DMS79 treated with DMSO at 0.1 percent for 48 hours (cell line): ENCODE measurements around the gene CMKLR1.

Experiments
- DNase-seq: peaks from one replicate; lab custom pipeline; 2025; lab: John Stamatoyannopoulos, UW

Gene CMKLR1

GRCh38 chr12:108260969-108261368, 78.1 kb downstream of the CMKLR1 start:
- no peak for DNase-seq

GRCh38 chr12:108260039-108260438, 79.1 kb downstream of the CMKLR1 start:
- no peak for DNase-seq

- no peak for DNase-seq
These were observed 81.5 kb downstream of the CMKLR1 start for GRCh38 chr12:108257610-108258106.

GRCh38 chr12:108257004-108257403, 82.1 kb downstream of the CMKLR1 start:
- DNase-seq, result no peak

GRCh38 chr12:108255252-108255602, 83.9 kb downstream of the CMKLR1 start:
- no peak for DNase-seq

- no peak for DNase-seq
These were observed 84.4 kb downstream of the CMKLR1 start for GRCh38 chr12:108254517-108255251.

- no peak for DNase-seq
These were observed 85.1 kb downstream of the CMKLR1 start for GRCh38 chr12:108254030-108254429.

- DNase-seq, result no peak
These were observed 85.6 kb downstream of the CMKLR1 start for GRCh38 chr12:108253540-108253939.

GRCh38 chr12:108252523-108252922, 86.6 kb downstream of the CMKLR1 start:
- DNase-seq, result no peak

- DNase-seq, result no peak
These were observed 91.1 kb downstream of the CMKLR1 start for GRCh38 chr12:108248011-108248410.

GRCh38 chr12:108247130-108247529, 92.0 kb downstream of the CMKLR1 start:
- no peak for DNase-seq

- no peak for DNase-seq
These were observed 97.0 kb downstream of the CMKLR1 start for GRCh38 chr12:108241986-108242703.

GRCh38 chr12:108240928-108241327, 98.2 kb downstream of the CMKLR1 start:
- no peak for DNase-seq

- DNase-seq, result no peak
These were observed 98.9 kb downstream of the CMKLR1 start for GRCh38 chr12:108240027-108240785.

GRCh38 chr12:108239378-108239777, 99.7 kb downstream of the CMKLR1 start:
- no peak for DNase-seq

GRCh38 chr12:108238474-108238873, 100.6 kb downstream of the CMKLR1 start:
- no peak for DNase-seq
